GM19455 (cell line): ENCODE measurements around the gene PTPRM.

Source experiments
- ATAC-seq: cut with Tn5 transposase; IDR thresholded peaks from one replicate; pipeline ENCODE4 v1.9.1; 2021; ENCODE audit not compliant: unreplicated experiment

The PTPRM gene

GRCh38 chr18:7885865-7886264 is 318.7 kb downstream of the PTPRM start:
- no peak for ATAC-seq

GRCh38 chr18:7886436-7886835 is 319.3 kb downstream of the PTPRM start:
- no peak for ATAC-seq

- no peak for ATAC-seq
Observed at GRCh38 chr18:7889515-7889914, 322.4 kb downstream of the PTPRM start.

- no peak for ATAC-seq
Observed at GRCh38 chr18:7890075-7890474, 323.0 kb downstream of the PTPRM start.

GRCh38 chr18:7892556-7892955 is 325.4 kb downstream of the PTPRM start:
- ATAC-seq, result no peak

- ATAC-seq, result no peak
Observed at GRCh38 chr18:7894592-7894991, 327.5 kb downstream of the PTPRM start.

- ATAC-seq, result no peak
Observed at GRCh38 chr18:7895346-7895745, 328.2 kb downstream of the PTPRM start.

- no peak for ATAC-seq
Observed at GRCh38 chr18:7896161-7896560, 329.0 kb downstream of the PTPRM start.

- ATAC-seq, result no peak
Observed at GRCh38 chr18:7896805-7897518, 329.8 kb downstream of the PTPRM start.

- ATAC-seq, result no peak
Observed at GRCh38 chr18:7898181-7898580, 331.1 kb downstream of the PTPRM start.

- ATAC-seq, result no peak
Observed at GRCh38 chr18:7899078-7899477, 332.0 kb downstream of the PTPRM start.

- ATAC-seq, result no peak
Observed at GRCh38 chr18:7900091-7900490, 333.0 kb downstream of the PTPRM start.

GRCh38 chr18:7901657-7902056 is 334.5 kb downstream of the PTPRM start:
- ATAC-seq, result no peak

- no peak for ATAC-seq
Observed at GRCh38 chr18:7902399-7902839, 335.3 kb downstream of the PTPRM start.

- no peak for ATAC-seq
Observed at GRCh38 chr18:7904529-7904928, 337.4 kb downstream of the PTPRM start.

- ATAC-seq, result no peak
Observed at GRCh38 chr18:7908681-7909299, 341.7 kb downstream of the PTPRM start.

- ATAC-seq, result no peak
Observed at GRCh38 chr18:7914834-7915670, 347.9 kb downstream of the PTPRM start.

GRCh38 chr18:7918701-7919100 is 351.6 kb downstream of the PTPRM start:
- ATAC-seq, result no peak

- no peak for ATAC-seq
Observed at GRCh38 chr18:7919565-7919964, 352.4 kb downstream of the PTPRM start.

GRCh38 chr18:7921938-7922587 is 354.9 kb downstream of the PTPRM start:
- no peak for ATAC-seq

GRCh38 chr18:7923105-7923504 is 356.0 kb downstream of the PTPRM start:
- no peak for ATAC-seq
